ENCODE results near the gene ZNF302.
A peak's percentile ranks its signal among the peaks of the same experiment; 100 is the strongest.

The ZNF302 gene

DNA sequence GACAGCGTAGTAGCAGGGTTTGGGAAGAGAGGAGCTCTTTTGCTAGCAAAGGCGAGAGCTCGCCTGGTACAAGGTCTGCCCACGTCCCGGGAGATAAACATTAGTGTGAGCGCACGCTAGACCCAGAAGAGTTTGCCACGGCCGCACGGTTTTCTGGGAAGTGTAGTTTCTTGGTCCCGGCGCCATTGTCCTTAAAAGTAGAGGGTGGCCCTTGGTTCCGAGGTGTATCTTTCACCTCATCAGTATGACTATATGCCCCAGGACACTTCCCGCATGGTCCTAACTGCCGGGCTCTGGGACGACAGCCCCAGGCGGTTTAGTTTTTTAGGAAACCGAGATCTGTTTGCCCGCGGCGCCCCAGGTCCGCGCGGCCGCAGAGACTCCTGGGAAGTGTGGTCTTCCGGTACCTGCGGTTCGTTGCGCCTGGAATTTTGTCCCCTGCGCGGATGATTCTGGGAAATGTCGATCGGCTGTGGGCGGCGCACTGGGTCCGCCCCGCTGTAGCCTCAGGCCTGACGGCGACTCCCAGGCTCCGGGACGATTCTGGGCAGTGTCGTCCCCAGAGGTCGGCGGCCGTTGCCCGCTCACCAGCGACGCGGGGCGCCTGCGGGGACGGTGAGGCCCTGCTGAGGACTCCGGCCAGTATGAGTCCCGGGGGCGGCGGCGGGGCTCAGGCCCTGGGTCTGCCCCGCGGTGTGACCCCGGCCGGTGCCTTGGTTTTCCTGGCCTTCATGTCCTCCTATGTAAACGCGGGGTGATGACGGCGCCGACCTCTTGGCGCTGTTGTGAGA is 56.5 kb downstream of the ZNF302 start, which contains the start of gene ZNF181:
TSS of gene ZNF181 (plus strand) at position 498 of the 791 bp plus-strand sequence. CDS start 795 bp downstream, outside the sequence.
- peak; percentile 81 for DNase-seq

DNA sequence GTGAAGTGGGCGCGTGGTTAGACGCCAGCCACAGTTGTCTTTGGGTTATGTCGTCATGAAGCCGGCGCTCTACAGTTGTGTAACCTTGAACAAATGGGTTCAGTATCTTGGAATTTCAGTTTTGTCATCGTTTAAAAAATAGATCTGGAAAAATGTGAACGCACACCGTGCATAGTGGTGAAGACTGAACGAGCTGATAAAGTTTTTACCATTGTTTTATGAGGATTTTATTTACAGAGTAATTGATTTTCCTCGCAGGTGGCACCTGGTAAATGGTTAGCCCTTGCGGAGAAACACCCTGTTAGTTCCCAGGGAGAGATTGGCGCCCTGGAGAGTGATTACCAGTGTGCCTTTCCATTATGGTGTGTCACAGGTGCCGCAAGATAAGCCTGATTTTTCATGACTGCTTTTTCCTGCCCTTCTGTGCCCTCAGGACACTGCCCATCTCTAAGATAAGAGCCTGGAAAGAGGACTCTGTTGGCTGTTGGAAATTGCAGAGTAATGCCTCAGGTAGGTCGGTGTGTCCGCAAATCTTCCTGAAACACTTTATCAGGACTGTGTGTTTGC is 57.1 kb downstream of the ZNF302 start:
- peak; percentile 85 for DNase-seq

All from NCI-H510A (cell line).